ENCODE data around the gene NKIRAS2.

The NKIRAS2 gene

DNA sequence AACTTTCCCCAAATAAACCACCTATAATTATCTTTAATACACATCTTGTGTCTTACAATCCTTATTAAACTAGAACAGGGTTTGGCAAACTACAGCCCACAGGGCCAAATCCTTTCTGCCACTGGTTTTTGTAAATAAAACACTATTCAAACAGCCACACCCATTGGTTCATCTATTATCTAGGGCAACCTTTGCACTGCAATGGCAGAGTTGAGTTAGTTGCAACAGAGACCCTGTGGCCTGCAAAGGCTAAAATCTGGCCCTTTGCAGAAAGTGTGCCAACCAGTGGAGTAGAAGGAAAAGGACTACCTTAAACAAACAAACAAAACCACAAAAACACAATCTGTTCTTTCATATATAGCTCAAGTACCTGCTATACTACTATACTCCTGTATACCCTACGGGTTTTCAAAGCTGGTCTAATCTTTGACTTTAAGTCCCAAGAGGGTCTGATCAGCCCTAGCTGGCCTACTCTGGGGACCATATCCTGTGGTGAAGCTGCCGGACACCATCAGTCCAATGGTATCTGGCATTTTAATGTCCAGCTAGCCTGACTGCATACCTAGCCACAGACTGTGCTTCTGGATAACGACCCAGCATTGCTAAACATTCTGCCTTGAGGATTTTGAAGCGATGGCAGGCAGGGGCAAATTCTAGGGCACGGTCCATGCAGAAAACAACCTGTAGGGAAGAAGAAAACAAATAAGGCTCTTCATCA, 30.0 kb upstream of the NKIRAS2 start (continued):
- TF ChIP-seq, protein P1, sequence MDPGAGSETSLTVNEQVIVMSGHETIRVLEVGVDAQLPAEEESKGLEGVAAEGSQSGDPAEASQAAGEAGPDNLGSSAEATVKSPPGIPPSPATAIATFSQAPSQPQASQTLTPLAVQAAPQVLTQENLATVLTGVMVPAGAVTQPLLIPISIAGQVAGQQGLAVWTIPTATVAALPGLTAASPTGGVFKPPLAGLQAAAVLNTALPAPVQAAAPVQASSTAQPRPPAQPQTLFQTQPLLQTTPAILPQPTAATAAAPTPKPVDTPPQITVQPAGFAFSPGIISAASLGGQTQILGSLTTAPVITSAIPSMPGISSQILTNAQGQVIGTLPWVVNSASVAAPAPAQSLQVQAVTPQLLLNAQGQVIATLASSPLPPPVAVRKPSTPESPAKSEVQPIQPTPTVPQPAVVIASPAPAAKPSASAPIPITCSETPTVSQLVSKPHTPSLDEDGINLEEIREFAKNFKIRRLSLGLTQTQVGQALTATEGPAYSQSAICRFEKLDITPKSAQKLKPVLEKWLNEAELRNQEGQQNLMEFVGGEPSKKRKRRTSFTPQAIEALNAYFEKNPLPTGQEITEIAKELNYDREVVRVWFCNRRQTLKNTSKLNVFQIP (CRISPR knock-in tag; IDR thresholded peaks at IDR 0.05; ENCODE audit: borderline replicate concordance, low read depth): no peak
- TF ChIP-seq ZFP30 (CRISPR knock-in tag; IDR thresholded peaks at IDR 0.05) (no peak), TCF4 (CRISPR knock-in tag; IDR thresholded peaks at IDR 0.05; ENCODE audit: borderline replicate concordance) (no peak)

GRCh38 chr17:41992576-41992975, 27.3 kb upstream of the NKIRAS2 start:
- ATAC-seq: no peak
- TF ChIP-seq, protein P1 (CRISPR knock-in tag; IDR thresholded peaks at IDR 0.05; ENCODE audit: borderline replicate concordance, low read depth): no peak
- TF ChIP-seq, protein P2, sequence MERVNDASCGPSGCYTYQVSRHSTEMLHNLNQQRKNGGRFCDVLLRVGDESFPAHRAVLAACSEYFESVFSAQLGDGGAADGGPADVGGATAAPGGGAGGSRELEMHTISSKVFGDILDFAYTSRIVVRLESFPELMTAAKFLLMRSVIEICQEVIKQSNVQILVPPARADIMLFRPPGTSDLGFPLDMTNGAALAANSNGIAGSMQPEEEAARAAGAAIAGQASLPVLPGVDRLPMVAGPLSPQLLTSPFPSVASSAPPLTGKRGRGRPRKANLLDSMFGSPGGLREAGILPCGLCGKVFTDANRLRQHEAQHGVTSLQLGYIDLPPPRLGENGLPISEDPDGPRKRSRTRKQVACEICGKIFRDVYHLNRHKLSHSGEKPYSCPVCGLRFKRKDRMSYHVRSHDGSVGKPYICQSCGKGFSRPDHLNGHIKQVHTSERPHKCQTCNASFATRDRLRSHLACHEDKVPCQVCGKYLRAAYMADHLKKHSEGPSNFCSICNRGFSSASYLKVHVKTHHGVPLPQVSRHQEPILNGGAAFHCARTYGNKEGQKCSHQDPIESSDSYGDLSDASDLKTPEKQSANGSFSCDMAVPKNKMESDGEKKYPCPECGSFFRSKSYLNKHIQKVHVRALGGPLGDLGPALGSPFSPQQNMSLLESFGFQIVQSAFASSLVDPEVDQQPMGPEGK (CRISPR knock-in tag; IDR thresholded peaks at IDR 0.05; ENCODE audit: borderline replicate concordance): peak; percentile 11; the same call in 1 of the 2 replicates

DNA sequence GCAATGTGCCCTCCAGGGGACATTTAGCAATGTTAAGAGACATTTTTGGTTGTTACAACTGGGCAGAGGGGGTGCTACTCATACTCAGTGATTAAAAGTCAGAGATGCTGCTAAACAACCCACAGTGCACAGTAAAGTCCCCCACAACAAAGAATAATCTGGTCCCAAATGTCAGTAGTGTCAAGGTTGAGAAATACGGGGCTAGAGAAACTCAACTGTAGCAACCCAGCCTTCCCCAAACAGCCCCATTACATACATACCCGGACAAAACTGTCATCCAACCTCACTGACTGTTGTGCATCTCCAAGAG, 23.1 kb upstream of the NKIRAS2 start:
- ATAC-seq: no peak
- no peak for TF ChIP-seq ESRRG (CRISPR knock-in tag; IDR thresholded peaks at IDR 0.05)
- no peak for TF ChIP-seq ZNF565 (CRISPR knock-in tag; conservative IDR thresholded peaks at IDR 0.05; ENCODE audit: low read depth)
- TF ChIP-seq ZFP30 (CRISPR knock-in tag; IDR thresholded peaks at IDR 0.05): no peak
- TF ChIP-seq SNAI2 (CRISPR knock-in tag; IDR thresholded peaks at IDR 0.05): no peak
- no peak for TF ChIP-seq GLIS3 (CRISPR knock-in tag; IDR thresholded peaks at IDR 0.05)
- TF ChIP-seq, protein P3, sequence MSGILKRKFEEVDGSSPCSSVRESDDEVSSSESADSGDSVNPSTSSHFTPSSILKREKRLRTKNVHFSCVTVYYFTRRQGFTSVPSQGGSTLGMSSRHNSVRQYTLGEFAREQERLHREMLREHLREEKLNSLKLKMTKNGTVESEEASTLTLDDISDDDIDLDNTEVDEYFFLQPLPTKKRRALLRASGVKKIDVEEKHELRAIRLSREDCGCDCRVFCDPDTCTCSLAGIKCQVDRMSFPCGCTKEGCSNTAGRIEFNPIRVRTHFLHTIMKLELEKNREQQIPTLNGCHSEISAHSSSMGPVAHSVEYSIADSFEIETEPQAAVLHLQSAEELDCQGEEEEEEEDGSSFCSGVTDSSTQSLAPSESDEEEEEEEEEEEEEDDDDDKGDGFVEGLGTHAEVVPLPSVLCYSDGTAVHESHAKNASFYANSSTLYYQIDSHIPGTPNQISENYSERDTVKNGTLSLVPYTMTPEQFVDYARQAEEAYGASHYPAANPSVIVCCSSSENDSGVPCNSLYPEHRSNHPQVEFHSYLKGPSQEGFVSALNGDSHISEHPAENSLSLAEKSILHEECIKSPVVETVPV (CRISPR knock-in tag; IDR thresholded peaks at IDR 0.05): no peak
- no peak for TF ChIP-seq PPARA (CRISPR knock-in tag; IDR thresholded peaks at IDR 0.05; ENCODE audit: borderline replicate concordance)
- no peak for TF ChIP-seq ZNF8 (CRISPR knock-in tag; IDR thresholded peaks at IDR 0.05)
- TF ChIP-seq, protein P2 (CRISPR knock-in tag; IDR thresholded peaks at IDR 0.05; ENCODE audit: borderline replicate concordance): no peak
- no peak for TF ChIP-seq ZC3H10 (CRISPR knock-in tag; IDR thresholded peaks at IDR 0.05)
- no peak for TF ChIP-seq OSR1 (CRISPR knock-in tag; IDR thresholded peaks at IDR 0.05)
- TF ChIP-seq CREB5 (CRISPR knock-in tag; IDR thresholded peaks at IDR 0.05; ENCODE audit: low read depth): no peak
- TF ChIP-seq TCF4 (CRISPR knock-in tag; IDR thresholded peaks at IDR 0.05; ENCODE audit: borderline replicate concordance): no peak
- TF ChIP-seq BACH2 (CRISPR knock-in tag; IDR thresholded peaks at IDR 0.05; ENCODE audit: borderline replicate concordance): no peak
- TF ChIP-seq ZNF70 (CRISPR knock-in tag; IDR thresholded peaks at IDR 0.05): no peak
- no peak for TF ChIP-seq RARB (CRISPR knock-in tag; IDR thresholded peaks at IDR 0.05)
- TF ChIP-seq, protein P4, sequence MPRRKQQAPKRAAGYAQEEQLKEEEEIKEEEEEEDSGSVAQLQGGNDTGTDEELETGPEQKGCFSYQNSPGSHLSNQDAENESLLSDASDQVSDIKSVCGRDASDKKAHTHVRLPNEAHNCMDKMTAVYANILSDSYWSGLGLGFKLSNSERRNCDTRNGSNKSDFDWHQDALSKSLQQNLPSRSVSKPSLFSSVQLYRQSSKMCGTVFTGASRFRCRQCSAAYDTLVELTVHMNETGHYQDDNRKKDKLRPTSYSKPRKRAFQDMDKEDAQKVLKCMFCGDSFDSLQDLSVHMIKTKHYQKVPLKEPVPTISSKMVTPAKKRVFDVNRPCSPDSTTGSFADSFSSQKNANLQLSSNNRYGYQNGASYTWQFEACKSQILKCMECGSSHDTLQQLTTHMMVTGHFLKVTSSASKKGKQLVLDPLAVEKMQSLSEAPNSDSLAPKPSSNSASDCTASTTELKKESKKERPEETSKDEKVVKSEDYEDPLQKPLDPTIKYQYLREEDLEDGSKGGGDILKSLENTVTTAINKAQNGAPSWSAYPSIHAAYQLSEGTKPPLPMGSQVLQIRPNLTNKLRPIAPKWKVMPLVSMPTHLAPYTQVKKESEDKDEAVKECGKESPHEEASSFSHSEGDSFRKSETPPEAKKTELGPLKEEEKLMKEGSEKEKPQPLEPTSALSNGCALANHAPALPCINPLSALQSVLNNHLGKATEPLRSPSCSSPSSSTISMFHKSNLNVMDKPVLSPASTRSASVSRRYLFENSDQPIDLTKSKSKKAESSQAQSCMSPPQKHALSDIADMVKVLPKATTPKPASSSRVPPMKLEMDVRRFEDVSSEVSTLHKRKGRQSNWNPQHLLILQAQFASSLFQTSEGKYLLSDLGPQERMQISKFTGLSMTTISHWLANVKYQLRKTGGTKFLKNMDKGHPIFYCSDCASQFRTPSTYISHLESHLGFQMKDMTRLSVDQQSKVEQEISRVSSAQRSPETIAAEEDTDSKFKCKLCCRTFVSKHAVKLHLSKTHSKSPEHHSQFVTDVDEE (CRISPR knock-in tag; IDR thresholded peaks at IDR 0.05): no peak
